ENCODE results near the gene CPT1A.

CPT1A gene

DNA sequence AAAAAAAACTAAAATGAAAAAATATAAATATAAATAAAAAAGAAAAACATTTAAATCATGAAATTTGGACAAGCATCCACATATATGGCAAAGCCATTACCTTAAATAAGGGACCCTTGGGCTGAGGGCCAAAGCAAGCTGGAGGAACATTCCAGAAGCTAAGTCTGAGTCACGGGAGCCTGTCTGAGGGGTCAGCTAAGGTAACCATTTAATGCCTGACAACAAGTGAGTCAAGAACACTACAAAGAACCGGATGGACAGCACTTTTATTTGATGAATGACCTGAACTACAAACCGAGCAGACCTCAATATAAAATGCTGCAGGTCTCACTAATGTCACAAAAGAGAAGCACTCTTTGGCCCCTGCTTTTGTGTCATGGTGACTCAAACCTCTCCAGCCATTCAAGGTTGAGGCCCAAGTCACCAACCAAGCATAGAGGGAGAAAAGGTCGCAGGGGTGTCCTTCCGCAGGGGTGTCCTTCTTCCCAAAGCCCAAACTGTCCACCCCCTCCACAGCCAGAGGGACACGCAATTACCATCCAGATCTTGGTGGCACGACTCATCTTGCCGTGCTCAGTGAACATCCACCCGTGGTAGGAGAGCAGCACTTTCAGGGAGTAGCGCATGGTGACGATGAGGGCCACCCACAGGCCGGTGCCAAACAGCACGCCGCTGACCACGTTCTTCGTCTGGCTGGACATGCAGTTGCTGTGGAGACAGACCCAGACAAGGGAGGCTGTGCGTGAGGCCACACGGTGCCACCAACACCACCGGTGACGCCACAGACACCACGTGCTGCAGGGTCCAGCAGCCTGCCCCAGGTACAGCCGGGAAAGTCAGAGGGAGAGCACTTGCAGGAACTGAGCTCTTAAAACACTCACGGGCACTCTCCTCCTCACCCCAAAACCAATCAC lies 34.5 kb downstream of the CPT1A start:
- peak in 2 of 10 donors; percentile 30 to 76 for DNase-seq
- intact Hi-C loops (cut with DNase I) = no loop called here

DNA sequence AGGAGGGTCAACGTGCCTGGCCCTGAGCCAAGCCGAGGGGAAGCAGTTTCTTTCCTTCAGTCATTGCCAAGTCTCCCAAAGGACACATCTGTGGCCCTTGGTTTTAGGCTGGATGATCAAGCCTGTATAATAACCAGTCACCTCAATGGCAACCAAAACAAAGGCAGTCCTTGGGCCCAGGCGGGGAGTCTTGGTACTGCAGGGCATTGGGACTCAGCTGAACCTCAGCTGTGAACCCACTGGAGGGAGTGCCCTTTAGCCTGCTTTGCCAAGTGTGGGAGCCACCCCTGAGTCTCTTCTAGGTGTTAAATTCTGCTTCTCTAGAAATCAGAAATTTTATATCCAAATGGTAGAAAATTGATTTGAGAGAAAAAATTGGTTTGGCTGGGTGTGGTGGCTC lies 36.9 kb downstream of the CPT1A start:
- peak in 1 of 10 donors; percentile 44 for DNase-seq
- intact Hi-C loops (cut with DNase I) = no loop called here

DNA sequence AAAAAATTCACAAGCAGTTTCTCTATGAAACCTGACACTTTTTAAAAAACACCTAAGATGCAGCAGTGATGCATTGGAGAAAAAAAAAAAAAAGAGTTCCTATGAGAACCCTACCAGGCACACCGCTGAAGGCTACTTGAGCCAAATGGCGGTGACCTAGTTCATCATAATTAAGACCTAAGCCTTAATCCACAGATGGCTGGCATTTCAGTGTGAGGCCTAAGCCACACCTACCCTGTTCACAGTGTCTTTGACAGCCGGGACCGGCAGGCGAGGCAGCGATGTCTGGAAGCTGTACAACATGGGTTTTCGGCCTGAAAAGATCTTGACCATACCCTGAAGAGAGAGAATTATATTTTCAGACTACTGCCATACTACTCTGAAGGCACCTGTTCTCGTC lies 38.0 kb downstream of the CPT1A start:
- no peak for DNase-seq
- intact Hi-C loops (cut with DNase I) = no loop called here

DNA sequence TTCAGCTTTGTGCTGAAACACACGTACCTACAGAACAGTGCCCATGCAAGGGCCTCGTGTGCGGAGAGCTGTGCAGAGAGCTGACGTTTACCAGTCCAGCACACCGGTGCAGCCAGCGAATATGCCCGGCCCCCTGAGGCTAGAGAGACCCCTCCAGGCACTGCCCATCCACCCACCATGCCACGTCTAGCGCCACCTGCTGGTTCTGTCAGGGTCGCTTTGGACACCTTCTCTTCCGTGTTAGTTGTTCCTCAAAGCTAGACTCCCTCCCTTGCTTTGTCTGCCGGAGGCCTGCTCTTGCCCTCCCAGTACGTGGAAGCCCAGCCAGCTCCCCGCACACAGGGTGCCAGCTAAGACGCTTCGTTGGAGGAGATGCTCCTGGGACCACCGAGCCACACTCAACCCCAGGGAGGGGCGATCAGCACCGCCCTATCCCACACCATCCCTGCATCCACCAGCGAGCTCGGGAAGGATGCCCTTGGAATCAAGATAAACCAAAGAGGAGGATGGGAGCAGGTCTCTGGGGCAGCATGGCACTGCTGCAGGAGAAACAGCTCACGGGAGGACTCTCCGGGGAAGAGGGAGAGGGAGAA lies 43.4 kb downstream of the CPT1A start:
- intact Hi-C loops (cut with DNase I) = no loop called here
- peak in 1 of 10 donors; percentile 64 for DNase-seq

DNA sequence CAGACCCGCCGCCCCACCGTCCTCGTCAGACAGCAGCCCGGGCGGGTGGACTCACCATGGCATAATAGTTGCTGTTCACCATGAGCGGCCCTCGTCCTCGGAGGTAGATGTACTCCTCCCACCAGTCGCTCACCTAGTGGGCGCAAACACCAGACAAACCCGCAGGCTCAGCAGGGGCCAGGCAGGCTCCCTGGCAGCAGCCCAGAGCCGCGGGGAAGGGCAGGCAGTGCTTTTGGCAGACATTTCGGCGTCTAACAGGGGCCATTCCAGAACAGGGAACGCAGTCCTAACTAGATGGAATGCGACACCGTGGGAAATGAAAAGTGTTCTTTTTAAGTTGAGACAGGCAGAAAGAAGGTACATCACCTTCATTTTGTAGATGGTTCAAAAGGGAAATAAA lies 44.9 kb downstream of the CPT1A start:
- peak in 1 of 10 donors; percentile 65 for DNase-seq
- intact Hi-C loops (cut with DNase I) = no loop called here

DNA sequence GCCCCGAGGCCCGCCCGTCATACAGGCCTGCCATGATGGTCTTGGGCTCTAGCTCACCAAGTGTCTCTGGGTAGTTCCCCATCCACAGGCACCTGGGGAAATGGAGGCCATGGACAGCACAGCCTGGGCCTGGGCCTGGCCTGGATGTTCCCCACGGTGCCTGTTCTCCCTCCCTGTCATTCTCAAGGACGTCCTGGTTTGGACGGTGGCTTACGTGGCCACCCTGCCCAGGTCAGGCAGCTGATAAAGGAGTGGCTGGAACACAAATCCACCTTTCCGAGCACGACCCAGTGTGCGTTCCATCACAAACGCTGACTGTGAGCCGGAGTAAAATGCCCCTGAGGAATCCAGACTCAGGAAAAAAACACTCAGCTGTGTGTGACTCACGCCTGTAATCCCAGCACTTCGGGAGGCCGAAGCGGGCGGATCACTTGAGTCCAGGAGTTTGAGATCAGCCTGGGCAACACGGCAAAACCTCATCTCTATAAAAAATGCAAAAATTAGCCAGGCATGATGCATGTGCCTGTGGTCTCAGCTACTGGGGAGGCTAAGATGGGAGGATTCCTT lies 49.2 kb downstream of the CPT1A start:
- intact Hi-C loops (cut with DNase I) = no loop called here
- peak in 1 of 10 donors; percentile 23 for DNase-seq

DNA sequence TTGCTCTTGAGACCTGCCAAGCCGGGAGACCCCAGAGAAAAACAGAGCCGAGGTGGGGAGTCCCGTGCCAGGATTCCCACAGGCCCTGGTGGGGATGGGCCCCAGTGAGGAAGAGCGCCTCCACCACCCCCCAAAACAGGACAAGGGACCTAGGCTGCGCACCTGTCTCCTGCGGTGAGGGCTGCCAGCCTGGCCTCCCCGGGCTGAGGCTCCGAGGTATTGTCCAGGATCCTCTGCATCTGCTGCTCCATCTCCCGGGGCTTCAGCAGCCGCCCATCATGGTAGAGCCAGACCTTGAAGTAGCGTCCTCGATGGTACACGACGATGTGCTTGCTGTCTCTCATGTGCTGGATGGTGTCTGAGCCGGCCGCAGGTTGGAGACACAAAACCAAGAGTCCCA lies 57.1 kb downstream of the CPT1A start:
- peak in 1 of 10 donors; percentile 53 for DNase-seq
- intact Hi-C loops (cut with DNase I) = no loop called here

DNA sequence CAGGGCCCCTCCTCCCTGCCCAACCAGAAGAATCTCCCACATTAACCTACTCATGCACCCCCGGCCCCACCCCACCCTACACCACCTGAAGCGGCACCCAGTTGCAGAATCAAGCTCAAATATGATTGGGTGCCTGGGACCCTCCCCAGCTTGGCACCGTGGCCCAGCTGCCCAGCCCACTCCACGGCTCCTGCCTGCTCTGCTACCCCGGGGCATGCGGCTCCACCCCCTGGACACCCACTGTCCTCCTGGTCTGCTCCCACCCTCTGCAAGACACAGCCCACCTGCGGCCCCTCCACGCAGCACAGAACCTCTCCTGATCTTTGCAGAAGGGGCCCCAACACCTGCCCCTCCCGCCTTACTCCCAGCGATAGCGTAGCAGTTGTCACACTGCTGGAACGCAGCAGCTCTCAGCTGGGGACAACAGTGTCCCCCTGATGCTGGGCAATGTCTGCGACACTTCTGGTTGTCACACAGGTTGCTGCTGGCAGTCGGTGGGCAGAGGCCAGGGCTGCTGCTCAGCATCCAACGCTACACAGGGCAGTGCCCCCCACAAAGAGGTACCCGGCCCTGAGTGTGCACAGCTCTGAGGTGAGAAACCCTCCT lies 58.4 kb downstream of the CPT1A start:
- DNase-seq = peak in 2 of 10 donors; percentile 40 to 54
- intact Hi-C loops (cut with DNase I) = no loop called here

DNA sequence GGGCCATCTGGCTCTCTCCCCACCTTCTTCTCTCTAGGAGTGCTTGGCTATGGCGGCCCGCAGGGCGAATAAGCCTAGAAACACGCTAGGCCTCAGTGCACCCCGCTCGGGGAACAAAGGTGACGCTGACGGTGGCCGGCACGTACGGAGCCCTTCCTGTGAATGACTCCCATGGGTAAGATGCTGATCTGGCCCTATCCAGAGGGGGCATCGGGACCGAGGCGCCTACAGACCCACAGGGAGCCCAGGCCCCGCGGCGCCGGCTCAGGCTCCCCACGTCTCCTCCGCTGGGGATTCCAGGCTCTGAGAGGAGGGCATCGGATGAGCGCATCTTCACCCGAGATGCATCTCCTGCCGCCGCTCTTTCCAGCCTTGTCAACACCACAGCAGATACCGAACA lies 59.0 kb downstream of the CPT1A start:
- intact Hi-C loops (cut with DNase I) = no loop called here
- DNase-seq = peak in 1 of 10 donors; percentile 66

DNA sequence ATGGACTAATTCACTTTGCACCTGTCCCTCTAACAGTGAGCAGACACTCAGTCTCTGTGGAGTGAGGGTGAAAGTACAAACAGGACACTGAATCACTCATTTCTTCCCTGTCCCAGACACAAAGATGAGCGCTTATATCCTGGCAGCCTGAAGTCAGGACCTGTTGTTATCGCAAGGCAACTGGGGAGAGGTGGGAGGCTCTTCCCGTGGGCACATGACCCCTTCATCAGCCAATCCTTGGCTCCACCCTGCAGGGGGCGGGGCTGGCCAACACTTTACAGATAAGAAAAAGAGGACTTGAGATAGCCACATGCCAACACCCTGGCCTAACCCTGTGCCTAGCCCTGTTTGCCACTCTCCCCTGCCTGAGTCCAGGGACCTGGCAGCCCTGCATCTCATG lies 60.9 kb downstream of the CPT1A start:
- intact Hi-C loops (cut with DNase I) = no loop called here
- DNase-seq = peak in 1 of 10 donors; percentile 72

DNA sequence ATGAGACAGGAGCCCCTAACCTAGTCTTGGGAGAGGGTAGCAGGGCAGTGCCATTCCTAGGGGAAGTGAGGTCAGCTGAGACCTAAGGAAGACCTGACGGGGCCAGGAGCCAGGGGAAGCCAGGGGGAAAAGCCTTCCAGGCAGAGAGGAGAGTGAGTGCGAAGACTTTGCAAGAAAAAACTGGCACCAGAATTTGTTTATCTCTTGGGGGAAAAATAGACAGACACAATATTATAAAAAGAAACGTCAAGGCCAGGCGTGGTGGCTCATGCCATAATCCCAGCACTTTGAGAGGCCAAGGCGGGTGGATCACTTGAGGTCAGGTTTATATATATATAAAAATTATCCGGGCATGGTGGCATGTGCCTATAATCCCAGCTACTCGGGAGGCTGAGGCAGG lies 63.5 kb downstream of the CPT1A start:
- intact Hi-C loops (cut with DNase I) = no loop called here
- DNase-seq = peak in 2 of 10 donors; percentile 36 to 37

DNA sequence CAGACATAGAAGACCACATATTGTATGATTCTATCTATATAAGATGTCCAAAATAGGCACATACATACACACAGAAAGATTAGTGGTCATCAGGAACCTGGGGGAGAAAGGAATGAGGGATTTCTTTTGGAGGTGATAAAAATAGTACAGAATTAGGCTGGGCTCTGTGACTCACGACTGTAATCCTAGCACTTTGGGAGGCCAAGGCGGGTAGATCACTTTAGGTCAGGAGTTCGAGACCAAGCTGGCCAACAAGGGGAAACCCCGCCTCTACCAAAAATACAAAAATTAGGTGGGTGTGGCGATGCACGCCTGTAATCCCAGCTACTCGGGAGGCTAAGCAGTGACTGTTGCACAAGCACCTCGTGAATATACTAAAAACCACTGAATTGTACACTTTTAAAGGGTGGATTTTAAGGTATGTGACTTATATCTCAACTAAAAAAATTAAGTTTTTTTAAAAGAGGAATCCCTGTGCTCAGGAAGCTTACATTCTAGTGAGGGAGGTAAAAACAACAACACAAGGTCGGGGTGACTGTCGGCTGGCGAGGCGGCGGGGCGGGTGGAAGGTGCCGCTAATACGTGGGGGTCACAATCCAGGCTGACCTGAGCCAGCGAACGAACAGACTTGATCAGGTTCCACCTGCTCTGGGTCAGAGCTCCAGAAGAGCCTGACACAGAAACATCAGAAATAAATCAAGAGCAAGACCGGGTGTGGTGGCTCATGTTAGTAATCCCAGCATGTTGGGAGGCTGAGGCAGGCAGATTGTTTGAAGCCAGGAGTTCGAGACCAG lies 65.1 kb downstream of the CPT1A start:
- intact Hi-C loops (cut with DNase I) = no loop called here
- DNase-seq = peak in 2 of 10 donors; percentile 64 to 68

DNA sequence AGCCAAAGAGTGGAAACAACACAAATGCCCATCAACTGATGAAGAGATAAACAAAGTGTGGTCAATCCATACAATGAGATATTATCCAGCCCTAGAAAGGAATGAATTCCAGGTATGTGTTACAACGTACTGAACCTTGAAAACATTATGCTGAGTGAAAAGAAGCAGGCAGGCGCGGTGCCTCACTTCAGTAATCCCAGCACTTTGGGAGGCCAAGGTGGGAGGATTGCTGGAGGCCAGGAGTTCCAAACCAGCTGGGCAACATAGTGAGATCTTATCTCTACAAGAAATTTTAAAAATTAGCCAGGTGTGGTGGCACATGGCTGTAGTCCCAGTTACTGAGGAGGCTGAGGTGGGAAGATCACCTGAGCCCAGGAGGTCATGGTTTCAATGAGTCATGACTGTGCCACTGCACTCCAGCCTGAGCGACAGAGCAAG lies 65.7 kb downstream of the CPT1A start:
- intact Hi-C loops (cut with DNase I) = no loop called here
- DNase-seq = no peak

DNA sequence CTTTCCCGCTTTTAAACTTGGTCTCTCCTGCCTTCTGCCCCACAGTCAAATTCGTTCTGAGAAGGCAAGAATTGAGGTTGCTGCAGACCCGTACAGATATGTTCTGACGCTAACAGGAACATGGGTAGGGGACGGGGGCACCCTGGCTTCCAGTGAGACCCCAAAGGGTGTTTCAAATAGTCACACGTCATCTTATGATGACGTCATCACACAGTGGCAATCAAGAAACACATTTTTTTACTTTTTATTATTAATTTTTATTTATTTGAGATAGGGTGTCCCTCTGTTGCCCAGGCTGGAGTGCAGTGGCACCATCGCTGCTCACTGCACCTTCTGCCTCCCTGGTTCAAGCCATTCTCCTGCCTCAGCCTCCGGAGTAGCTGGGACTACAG lies 67.5 kb downstream of the CPT1A start:
- peak in 1 of 10 donors; percentile 20 for DNase-seq
- intact Hi-C loops (cut with DNase I) = no loop called here

DNA sequence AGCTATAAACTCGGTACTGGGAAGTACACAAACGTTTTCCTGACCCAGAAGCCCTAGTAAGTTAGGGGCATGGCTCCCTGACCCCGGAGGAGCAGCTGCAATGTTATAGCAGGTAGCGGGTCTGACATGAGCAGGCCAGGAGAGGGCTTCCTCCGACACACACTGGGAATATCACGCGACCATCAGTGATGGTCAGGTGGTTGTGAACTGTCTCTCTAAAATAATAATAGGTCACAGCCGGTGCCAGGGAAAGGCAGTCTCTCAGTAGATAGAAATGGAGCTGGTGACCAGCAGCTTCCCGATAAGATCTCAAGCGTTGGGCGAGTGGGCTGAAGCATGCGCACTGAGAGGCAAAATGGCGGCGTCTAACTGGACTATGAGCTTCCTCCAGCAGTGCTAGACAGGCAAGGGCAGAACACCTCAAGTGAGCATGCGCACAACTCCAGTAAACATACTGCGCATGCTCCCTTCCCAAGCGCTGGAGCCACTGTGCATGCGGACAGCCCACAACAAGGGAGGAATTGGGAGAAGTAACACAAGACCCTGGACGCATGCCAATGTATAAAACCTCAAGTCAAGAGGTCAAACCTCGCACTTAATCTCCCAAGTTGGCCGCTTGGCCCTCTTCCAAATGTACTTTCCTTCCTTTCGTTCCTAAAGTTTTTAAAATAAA lies 68.1 kb downstream of the CPT1A start:
- DNase-seq = peak in 1 of 10 donors; percentile 52
- intact Hi-C loops (cut with DNase I) = no loop called here

DNA sequence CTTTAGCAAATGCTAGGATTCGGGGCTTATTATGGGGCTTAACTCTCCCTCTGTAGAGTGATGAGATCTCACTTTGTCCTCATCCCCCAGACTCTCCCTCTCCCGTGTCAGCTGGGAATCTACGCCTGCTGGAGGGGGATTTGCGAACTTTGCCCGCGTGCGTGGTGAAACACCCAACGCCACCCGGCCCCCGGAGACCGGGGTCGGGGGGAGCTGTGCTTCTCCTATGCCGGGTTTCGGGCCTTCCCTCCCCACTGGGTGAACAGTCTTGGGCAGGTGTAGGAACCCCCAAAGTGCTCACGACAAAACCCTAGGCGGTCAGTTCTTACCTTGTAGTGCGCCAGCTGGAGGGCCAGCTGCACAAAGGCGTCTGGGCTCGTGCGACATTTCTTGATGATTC lies 68.8 kb downstream of the CPT1A start:
- peak in 1 of 10 donors; percentile 31 for DNase-seq
- intact Hi-C loops (cut with DNase I) = no loop called here

DNA sequence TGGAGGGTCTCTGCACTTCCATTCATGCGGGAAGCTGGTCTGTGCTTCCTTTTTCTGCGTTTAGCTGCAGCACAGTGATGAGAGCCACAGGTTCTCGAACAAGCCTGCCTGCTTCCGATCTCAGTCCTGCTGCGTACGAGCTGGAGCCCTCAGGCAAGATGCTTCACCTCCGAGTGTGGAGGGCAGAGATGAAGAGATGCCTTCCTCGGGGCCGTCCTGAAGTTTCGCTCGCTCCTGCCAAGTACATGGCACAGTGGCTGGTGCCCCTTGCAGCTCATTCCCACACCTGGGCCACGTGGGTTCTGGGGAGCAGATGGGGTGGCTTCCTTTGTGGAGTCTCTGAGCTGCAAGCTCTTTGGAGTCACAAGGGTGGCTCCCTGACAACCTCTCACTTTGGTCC lies 70.9 kb downstream of the CPT1A start:
- peak in 2 of 10 donors; percentile 16 to 77 for DNase-seq
- intact Hi-C loops (cut with DNase I) = no loop called here

DNA sequence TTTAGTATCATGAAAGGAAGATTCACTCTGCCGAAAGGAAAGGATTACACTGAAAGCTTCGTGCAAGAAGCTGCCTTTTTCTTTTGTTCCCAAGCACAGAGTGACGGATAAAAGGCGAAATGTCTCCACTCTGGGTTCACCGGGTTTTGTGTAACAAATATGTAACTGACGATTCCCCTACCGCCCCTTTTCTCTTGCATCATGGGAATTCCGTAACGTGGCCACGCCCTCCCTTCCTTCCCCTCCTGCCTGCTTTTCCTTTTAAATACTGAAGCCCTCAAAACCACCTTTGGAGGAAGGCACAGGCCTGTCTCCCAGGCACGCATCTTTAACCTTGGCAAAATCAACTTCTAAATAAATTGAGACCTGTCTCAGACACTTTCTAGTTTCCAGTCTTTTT lies 74.0 kb downstream of the CPT1A start:
- peak in 2 of 10 donors; percentile 12 to 24 for DNase-seq
- intact Hi-C loops (cut with DNase I) = no loop called here

DNA sequence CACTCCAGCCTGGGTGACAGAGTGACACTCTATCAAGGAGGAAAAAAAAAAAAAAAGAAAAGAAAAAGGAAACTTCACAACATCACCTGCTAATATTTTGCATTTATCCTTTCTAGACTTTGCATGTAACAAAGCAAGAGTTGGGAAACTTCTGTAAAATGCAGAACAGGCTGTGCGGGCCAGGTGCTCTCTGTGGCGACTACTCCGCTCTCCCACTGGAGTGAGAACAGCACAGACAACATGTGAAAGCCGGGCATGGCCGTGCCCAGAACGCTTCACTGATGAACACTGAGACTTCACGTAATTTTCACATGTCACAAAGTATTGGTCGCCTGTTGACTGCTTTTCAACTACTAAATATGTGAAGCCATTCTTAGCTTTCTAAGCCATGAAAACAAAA lies 74.9 kb downstream of the CPT1A start:
- peak in 2 of 10 donors; percentile 42 to 62 for DNase-seq

DNA sequence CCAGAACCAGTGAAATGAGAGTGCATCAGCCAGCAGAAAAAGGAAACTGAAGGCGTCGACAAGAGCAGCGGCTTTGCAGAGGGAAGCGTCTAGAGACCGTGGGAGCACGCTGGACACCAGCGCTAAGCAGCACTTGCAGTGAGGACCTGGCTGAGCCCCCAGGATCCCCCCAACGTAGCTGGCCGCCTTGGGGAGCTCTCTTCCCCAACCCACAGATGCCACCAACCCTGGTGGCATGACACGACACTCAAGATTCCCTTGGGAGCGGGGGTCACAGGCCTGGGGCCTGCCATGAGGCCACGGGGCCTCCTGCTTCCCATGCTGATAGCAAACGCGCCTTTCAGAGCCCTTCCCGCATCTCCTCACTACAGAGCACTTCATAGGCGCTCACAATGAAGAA lies 77.0 kb downstream of the CPT1A start:
- intact Hi-C loops (cut with DNase I) = no loop called here
- DNase-seq = peak in 2 of 10 donors; percentile 64 to 66

More for the DNA sequence above, 74.9 kb downstream of the CPT1A start:
- intact Hi-C loops (cut with DNase I) = no loop called here

Data from posterior cingulate gyrus (tissue), 11 donors.